ENCODE results near the gene NDUFC2. TPM values are rescaled to one million over a fixed set of nuclear protein-coding genes. Genes with fewer than 3 reads are reported as not detected.
"Not testable (repeated sequence)": the region's sequence is repeated elsewhere in the genome, so short reads cannot be mapped to it uniquely, and the experiment has no call there.

Gene NDUFC2
- total RNA-seq, 4 donors from 2014 or later, result 10.2 to 137 (median 66.7) TPM

GRCh38 chr11:78099666-78100065 lies 20.0 kb upstream of the NDUFC2 start:
- no peak overlapping the region for H3K4me3 ChIP-seq
- no peaks in the 10 kb centered on the region for H3K9me3 ChIP-seq
- intact Hi-C loops (cut with DNase I; ENCODE audit: low total_unique reads), result no loop called here
- no peaks in the 10 kb centered on the region for H3K27me3 ChIP-seq
- TF ChIP-seq, protein P1, sequence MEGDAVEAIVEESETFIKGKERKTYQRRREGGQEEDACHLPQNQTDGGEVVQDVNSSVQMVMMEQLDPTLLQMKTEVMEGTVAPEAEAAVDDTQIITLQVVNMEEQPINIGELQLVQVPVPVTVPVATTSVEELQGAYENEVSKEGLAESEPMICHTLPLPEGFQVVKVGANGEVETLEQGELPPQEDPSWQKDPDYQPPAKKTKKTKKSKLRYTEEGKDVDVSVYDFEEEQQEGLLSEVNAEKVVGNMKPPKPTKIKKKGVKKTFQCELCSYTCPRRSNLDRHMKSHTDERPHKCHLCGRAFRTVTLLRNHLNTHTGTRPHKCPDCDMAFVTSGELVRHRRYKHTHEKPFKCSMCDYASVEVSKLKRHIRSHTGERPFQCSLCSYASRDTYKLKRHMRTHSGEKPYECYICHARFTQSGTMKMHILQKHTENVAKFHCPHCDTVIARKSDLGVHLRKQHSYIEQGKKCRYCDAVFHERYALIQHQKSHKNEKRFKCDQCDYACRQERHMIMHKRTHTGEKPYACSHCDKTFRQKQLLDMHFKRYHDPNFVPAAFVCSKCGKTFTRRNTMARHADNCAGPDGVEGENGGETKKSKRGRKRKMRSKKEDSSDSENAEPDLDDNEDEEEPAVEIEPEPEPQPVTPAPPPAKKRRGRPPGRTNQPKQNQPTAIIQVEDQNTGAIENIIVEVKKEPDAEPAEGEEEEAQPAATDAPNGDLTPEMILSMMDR (IDR thresholded peaks at IDR 0.05), result no peak
- TF ChIP-seq POLR2A (IDR thresholded peaks at IDR 0.05), result no peak
- no peak for DNase-seq
- H3K4me1 ChIP-seq, result no peaks in the 10 kb centered on the region
- H3K27ac ChIP-seq, result no peak overlapping the region
- H3K36me3 ChIP-seq, result no peaks in the 10 kb centered on the region

DNA sequence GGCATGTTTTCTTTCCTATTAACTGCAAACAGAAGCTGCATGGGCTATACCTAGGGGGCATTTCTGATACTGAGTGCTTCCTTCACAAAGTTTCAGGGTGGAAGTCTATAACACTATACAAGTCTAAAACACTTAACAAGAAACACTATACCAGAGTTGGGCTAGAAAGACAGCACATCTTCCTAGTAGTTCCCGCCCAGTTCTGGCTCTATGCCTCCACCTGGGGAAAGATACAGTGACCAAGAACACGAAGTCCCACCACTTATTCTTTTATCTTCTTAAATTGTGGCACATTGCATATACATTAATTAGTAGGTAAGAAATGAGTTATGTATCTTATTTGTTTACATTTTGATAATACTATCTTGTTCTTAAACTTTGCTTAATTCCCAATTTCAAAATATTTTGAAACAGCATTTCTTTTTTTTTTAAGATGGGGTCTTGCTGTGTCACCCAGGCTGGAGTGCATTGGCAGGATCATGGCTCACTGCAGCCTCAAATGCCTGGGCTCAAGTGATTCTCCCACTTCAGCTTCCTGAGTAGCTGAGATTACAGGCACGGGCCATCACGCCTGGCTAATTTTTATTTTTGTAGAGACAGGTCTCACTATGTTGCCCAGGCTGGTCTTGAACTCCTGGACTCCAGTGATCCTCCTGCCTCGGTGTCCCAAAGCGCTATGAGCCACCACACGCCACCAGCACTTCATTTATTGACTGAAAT lies 18.2 kb upstream of the NDUFC2 start:
- no peaks in the 10 kb centered on the region for H3K36me3 ChIP-seq
- H3K27ac ChIP-seq, result no peak overlapping the region
- DNase-seq, result no peak
- no peaks in the 10 kb centered on the region for H3K27me3 ChIP-seq
- H3K4me3 ChIP-seq, result no peak overlapping the region
- intact Hi-C loops (cut with DNase I; ENCODE audit: low total_unique reads), result no loop called here
- H3K4me1 ChIP-seq, result no peaks in the 10 kb centered on the region
- no peaks in the 10 kb centered on the region for H3K9me3 ChIP-seq
- TF ChIP-seq, protein P1 (IDR thresholded peaks at IDR 0.05), result no peak
- no peak for TF ChIP-seq POLR2A (IDR thresholded peaks at IDR 0.05)

DNA sequence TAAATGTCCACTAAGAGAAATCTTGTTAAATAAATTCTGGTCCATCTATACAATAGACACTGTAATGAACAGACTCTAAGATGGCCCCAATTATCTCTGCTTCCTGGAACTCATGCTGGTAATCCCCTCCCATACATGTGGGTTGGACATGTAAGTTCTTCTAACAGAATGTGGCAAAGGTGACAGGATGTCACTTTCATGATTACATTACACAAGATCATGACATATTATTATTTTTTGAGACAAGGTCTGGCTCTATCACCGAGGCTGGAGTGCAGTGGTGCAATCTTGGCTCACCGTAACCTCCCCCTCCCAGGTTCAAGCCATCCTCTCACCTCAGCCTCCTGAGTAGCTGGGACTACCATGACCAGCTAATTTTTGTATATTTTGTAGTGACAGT lies 14.6 kb upstream of the NDUFC2 start:
- intact Hi-C loops (cut with DNase I; ENCODE audit: low total_unique reads), result no loop called here
- Histone ChIP-seq H3K4me1 (no peaks in the 10 kb centered on the region), H3K36me3 (no peaks in the 10 kb centered on the region), H3K4me3 (no peak overlapping the region), H3K27ac (no peak overlapping the region), H3K27me3 (no peaks in the 10 kb centered on the region), H3K9me3 (no peaks in the 10 kb centered on the region)
- TF ChIP-seq, protein P1 (IDR thresholded peaks at IDR 0.05), result no peak
- no peak for TF ChIP-seq POLR2A (IDR thresholded peaks at IDR 0.05)
- DNase-seq, result no peak

DNA sequence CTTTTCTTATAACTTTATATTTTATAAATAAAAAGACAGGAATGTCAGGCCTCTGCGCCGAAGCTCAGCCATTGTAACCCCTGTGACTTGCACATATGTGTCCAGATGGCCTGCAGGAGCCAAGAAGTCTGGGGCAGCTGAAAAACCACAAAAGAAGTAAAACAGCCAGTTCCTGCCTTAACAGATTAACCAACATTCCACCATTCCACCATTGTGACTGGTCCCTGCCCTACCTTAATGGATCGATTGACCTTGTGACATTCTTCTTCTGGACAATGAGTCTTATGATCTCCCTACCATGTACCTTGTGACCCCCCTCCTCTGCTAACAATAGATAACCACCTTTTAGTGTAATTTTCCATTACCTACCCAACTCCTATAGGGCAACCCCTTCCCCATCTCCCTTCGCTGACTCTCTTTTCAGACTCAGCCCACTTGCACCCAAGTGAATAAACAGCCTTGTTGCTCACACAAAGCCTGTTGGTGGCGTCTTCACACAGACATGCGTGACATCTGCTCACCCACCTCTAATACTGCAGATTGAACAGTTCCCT lies 6.9 kb upstream of the NDUFC2 start:
- H3K36me3 ChIP-seq; H3K4me3 ChIP-seq; H3K27ac ChIP-seq; DNase-seq; intact Hi-C loops (cut with DNase I; ENCODE audit: low total_unique reads); H3K27me3 ChIP-seq; H3K4me1 ChIP-seq; H3K9me3 ChIP-seq: not testable (repeated sequence)

DNA sequence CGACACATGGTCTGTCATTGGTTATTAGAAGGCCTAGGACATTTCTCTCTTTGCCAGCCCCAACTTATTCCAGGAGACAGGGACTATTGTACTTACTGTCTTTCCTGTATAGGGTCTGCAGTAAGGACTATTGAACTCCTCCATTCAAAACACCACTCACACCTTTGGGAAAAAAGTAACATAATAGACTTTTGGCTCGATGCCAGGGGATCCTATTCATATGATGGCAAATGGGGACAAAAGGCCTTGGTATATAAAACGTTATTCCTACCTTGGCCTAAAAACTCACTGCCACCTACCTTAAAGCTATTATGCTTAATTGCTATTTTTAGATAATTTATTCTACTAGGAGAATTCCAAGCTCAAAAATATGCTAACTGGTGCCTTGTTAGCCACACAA lies 6.3 kb upstream of the NDUFC2 start:
- Histone ChIP-seq H3K4me3 (no peak overlapping the region), H3K9me3 (no peaks in the 10 kb centered on the region), H3K27me3 (no peaks in the 10 kb centered on the region), H3K36me3 (no peaks in the 10 kb centered on the region), H3K4me1 (no peaks in the 10 kb centered on the region), H3K27ac (no peak overlapping the region)
- no peak for DNase-seq
- TF ChIP-seq, protein P1 (IDR thresholded peaks at IDR 0.05), result no peak
- TF ChIP-seq POLR2A (IDR thresholded peaks at IDR 0.05), result no peak
- intact Hi-C loops (cut with DNase I; ENCODE audit: low total_unique reads), result no loop called here

DNA sequence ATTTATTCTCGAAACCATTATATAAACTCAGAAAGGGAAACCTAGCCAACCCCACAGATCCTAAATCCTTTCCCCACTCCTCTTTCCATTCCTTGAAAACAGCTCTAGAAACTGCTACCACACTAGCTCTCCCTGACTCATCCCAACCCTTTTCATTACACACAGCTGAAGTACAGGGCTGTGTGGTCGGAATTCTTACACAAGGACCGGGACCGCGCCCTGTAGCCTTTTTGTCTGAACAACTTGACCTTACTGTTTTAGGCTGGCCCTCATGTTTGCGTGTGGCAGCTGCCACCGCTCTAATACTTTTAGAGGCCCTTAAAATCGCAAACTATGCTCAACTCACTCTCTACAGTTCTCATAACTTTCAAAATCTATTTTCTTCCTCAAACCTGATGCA lies 4.8 kb upstream of the NDUFC2 start:
- intact Hi-C loops (cut with DNase I; ENCODE audit: low total_unique reads); H3K4me3 ChIP-seq; H3K36me3 ChIP-seq; H3K9me3 ChIP-seq; DNase-seq; H3K27ac ChIP-seq; H3K4me1 ChIP-seq; H3K27me3 ChIP-seq: not testable (repeated sequence)
